ENCODE data around the gene UMAD1. TPM values are rescaled to one million over a fixed set of nuclear protein-coding genes. Genes with fewer than 3 reads are reported as not detected.

UMAD1 gene
- total RNA-seq, 4 donors from 2014 or later: 9.4 to 17.8 (median 12.1) TPM

DNA sequence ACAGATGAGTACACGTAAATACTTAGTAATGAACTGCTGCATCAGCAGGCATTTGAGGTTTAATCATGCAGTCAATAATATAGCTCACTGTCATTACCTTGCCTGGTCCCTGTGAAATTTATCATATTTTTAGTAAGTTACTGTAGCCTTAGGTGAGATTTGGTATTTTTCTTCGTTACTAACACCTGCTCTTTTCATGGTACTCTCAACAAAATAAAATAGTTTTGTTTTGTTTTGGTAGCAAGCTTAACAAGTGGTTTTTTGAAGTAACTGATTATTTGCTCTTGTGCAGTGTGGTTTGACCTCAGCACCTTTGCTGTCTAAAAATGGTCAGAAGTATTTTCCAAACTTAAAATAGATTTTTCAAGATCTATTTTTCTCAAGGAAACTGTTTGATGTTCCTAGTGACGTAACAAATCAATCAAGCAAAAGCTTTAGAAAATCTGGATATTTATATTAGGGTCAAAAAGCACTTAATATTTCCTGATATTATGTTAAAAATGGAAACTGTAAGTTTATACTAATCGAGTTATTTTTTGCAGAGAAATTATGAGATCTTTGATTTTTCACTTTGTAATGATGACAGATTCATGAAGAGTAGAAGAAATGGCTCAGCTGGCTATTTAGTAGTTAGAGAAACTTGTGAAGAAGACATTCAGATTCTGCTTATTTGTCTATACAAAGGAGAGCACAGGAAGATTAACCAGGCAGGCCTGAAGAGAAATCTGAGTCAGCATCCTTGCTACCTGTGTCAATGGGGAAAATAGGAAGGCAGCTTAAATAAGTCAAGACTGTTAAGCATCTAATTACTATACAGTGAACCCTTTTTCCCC, 98.9 kb downstream of the UMAD1 start:
- TF ChIP-seq CTCF (IDR thresholded peaks at IDR 0.05; ENCODE audit: low read depth): no peak

DNA sequence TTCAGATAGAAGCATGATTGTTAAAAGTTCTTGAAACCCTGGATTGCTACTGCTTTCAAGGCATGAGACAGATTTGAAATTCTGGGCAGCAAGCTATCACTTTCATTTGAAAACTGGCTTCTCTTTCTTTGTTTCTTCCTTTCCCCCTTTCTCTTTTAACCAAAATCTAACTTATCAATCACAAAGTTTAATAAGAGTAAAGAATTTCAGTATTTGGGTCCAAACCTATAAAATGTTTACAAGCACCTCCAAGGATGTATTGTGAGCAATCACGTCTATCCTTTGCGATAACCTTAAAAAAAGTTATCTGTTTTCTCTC, 99.4 kb downstream of the UMAD1 start:
- TF ChIP-seq CTCF (IDR thresholded peaks at IDR 0.05; ENCODE audit: low read depth): no peak

- TF ChIP-seq CTCF (IDR thresholded peaks at IDR 0.05; ENCODE audit: low read depth): no peak
Measured at GRCh38 chr7:7742223-7742622, 101.7 kb downstream of the UMAD1 start.

GRCh38 chr7:7745258-7745657, 104.7 kb downstream of the UMAD1 start:
- TF ChIP-seq CTCF (IDR thresholded peaks at IDR 0.05; ENCODE audit: low read depth): no peak

GRCh38 chr7:7745966-7746365, 105.4 kb downstream of the UMAD1 start:
- no peak for TF ChIP-seq CTCF (IDR thresholded peaks at IDR 0.05; ENCODE audit: low read depth)

GRCh38 chr7:7746458-7746857, 105.9 kb downstream of the UMAD1 start:
- no peak for TF ChIP-seq CTCF (IDR thresholded peaks at IDR 0.05; ENCODE audit: low read depth)

- TF ChIP-seq CTCF (IDR thresholded peaks at IDR 0.05; ENCODE audit: low read depth): no peak
Measured at GRCh38 chr7:7750571-7751242, 110.2 kb downstream of the UMAD1 start.
